Endothelial cell of umbilical vein (primary cell): ENCODE results near the gene SOCS4. TPM values are rescaled to one million over a fixed set of nuclear protein-coding genes. Genes with fewer than 3 reads are reported as not detected.

Experiments used
- BruUV-seq: library from RNA; stranded (reverse); fragments of 400-500 nt; replicated peaks from 2 replicates; lab custom pipeline; 2021; lab: Mats Ljungman, UMichigan
- CTCF ChIA-PET: fragments of 300-600, 350-600 bp; sonication (Branson Sonifier 250); formaldehyde crosslinking; loops from one replicate; lab custom pipeline; 2021; ENCODE audit warnings: antibody characterized with exemption, inconsistent platforms; lab: Charles Lee
- POLR2A ChIA-PET: fragments of 300-600, 350-600 bp; sonication (Branson Sonifier 250); formaldehyde crosslinking; loops from one replicate; lab custom pipeline; 2021; ENCODE audit warnings: antibody characterized with exemption, inconsistent platforms; lab: Charles Lee
- DNase-seq: peaks from one replicate; pipeline ENCODE4 v3.0.0-alpha.2; 2011; ENCODE audit warnings: low read depth, low spot score
- FAIRE-seq: peaks from 2 replicates; lab custom pipeline; 2011; peaks lifted over from hg19 to GRCh38; lab: Jason Lieb, UNC
- H2AFZ ChIP-seq: 2 replicates; pipeline ENCODE4 v1.6.0; 2012; ENCODE audit warnings: low read depth, low read length, control low read depth, inconsistent platforms
- H3K27ac ChIP-seq: 2 replicates; pipeline ENCODE4 v1.5.1; 2011; ENCODE audit warnings: low read depth, mild to moderate bottlenecking, control low read depth, low read length, moderate library complexity; ENCODE audit not compliant: insufficient read depth
- H3K27me3 ChIP-seq, 2 experiments: 2 replicates each; pipeline versions ENCODE4 v1.6.0 to v1.6.1; 2011; ENCODE audit warnings: low read length in 2 of 2, mixed read lengths in 1 of 2; ENCODE audit not compliant: control insufficient read depth in 2 of 2, insufficient read depth in 2 of 2
- H3K36me3 ChIP-seq, 2 experiments: 2 replicates in 1 of 2; 3 replicates in 1 of 2; pipeline ENCODE4 v1.5.1; 2011; ENCODE audit warnings: low read length in 2 of 2, mild to moderate bottlenecking in 1 of 2, moderate library complexity in 1 of 2; ENCODE audit not compliant: control insufficient read depth in 2 of 2, insufficient read depth in 2 of 2; ENCODE audit errors: extremely low read depth in 1 of 2
- H3K4me1 ChIP-seq: 3 replicates; pipeline ENCODE4 v1.5.1; 2011; ENCODE audit warnings: mild to moderate bottlenecking, low read length; ENCODE audit not compliant: control insufficient read depth, insufficient read depth; ENCODE audit errors: extremely low read depth
- H3K4me2 ChIP-seq: 2 replicates; pipeline ENCODE4 v1.6.1; 2011; ENCODE audit warnings: low read length, control low read depth, mixed read lengths; ENCODE audit not compliant: insufficient read depth
- H3K4me3 ChIP-seq, 3 experiments: fragments of 200-600 bp in 1 of 3; sonication (generic), shearing (Covaris generic) in 1 of 3; replicated peaks in 1 of 3; 2 replicates each; pipeline ENCODE4 v1.5.1; 2011 to 2016; ENCODE audit warnings: control low read depth in 3 of 3, low read length in 3 of 3, mild to moderate bottlenecking in 2 of 3, inconsistent platforms in 1 of 3, low read depth in 1 of 3, moderate library complexity in 1 of 3; ENCODE audit not compliant: insufficient read depth in 1 of 3
- H3K79me2 ChIP-seq: 2 replicates; pipeline ENCODE4 v1.6.0; 2012; ENCODE audit warnings: low read length, inconsistent platforms; ENCODE audit not compliant: control insufficient read depth, insufficient read depth
- H3K9ac ChIP-seq: replicated peaks from 2 replicates; pipeline ENCODE3; 2011; ENCODE audit warnings: low read length, control low read depth; ENCODE audit not compliant: insufficient read depth; ENCODE audit errors: extremely low read depth
- H3K9me1 ChIP-seq: replicated peaks from 3 replicates; pipeline ENCODE4 v1.6.0; 2011; ENCODE audit warnings: mild to moderate bottlenecking, low read length; ENCODE audit not compliant: control insufficient read depth, insufficient read depth; ENCODE audit errors: extremely low read depth
- H3K9me3 ChIP-seq: replicated peaks from 2 replicates; pipeline ENCODE4 v1.5.1; 2012; ENCODE audit warnings: low read length, inconsistent platforms; ENCODE audit not compliant: control insufficient read depth, insufficient read depth
- H4K20me1 ChIP-seq: replicated peaks from 2 replicates; pipeline ENCODE3; 2011; ENCODE audit warnings: mild to moderate bottlenecking, low read length; ENCODE audit not compliant: control insufficient read depth, insufficient read depth; ENCODE audit errors: extremely low read depth
- CTCF ChIP-seq, 2 donors: IDR thresholded peaks; 1 replicate in 1 of 2; 2 replicates in 1 of 2; pipeline ENCODE4 v1.5.1; 2011; ENCODE audit warnings: low read length in 2 of 2, mild to moderate bottlenecking in 2 of 2, moderate library complexity in 2 of 2, control low read depth in 1 of 2, inconsistent platforms in 1 of 2, low read depth in 1 of 2; ENCODE audit not compliant: insufficient read depth in 1 of 2; ENCODE audit errors: extremely low read depth in 1 of 2
- EZH2 ChIP-seq: IDR thresholded peaks from 2 replicates; pipeline ENCODE4 v1.6.1; 2012; ENCODE audit warnings: borderline replicate concordance, low read depth, mild to moderate bottlenecking, moderate library complexity, low read length, inconsistent platforms; ENCODE audit not compliant: severe bottlenecking
- FOS ChIP-seq: IDR thresholded peaks from 2 replicates; pipeline ENCODE4 v1.6.1; 2011; ENCODE audit warnings: mild to moderate bottlenecking, low read length, moderate library complexity, borderline replicate concordance; ENCODE audit not compliant: insufficient read depth
- GATA2 ChIP-seq: IDR thresholded peaks from 2 replicates; pipeline ENCODE4 v1.7.0; 2011; ENCODE audit warnings: low read depth, mild to moderate bottlenecking, moderate library complexity, mixed read lengths, low read length; ENCODE audit not compliant: insufficient read length, insufficient read depth
- JUN ChIP-seq: IDR thresholded peaks from 2 replicates; pipeline ENCODE4 v1.6.1; 2011; ENCODE audit warnings: borderline replicate concordance, low read depth; ENCODE audit not compliant: insufficient read length, insufficient read depth
- MYC ChIP-seq: IDR thresholded peaks from one replicate; pipeline ENCODE4 v1.6.1; 2011; ENCODE audit warnings: mild to moderate bottlenecking, low read depth, low read length
- POLR2A ChIP-seq: IDR thresholded peaks from 2 replicates; pipeline ENCODE4 v1.6.1; 2012; ENCODE audit warnings: low read depth, mild to moderate bottlenecking, control low read depth, low read length
- POLR2AphosphoS5 ChIP-seq: IDR thresholded peaks from 2 replicates; pipeline ENCODE4 v1.6.1; 2012; ENCODE audit warnings: low read depth, mild to moderate bottlenecking, control low read depth, low read length, moderate library complexity; ENCODE audit not compliant: insufficient read depth
- dilution Hi-C: fragments of 300-500 bp; cut with MboI; formaldehyde crosslinking; loops from one replicate; pipeline ENCODE4 v1.15.0; 2019; ENCODE audit warnings: low sequenced_read_pairs; ENCODE audit not compliant: extremely low pct_ligation_motif_present
- intact Hi-C: fragments of 100-400 bp; cut with micrococcal nuclease; formaldehyde crosslinking; loops from one replicate; pipeline ENCODE4 v1.10.0; 2022
- polyA plus RNA-seq, 4 experiments: library from polyadenylated mRNA; depleted of rRNA in 3 of 4; stranded (reverse) in 3 of 4; unstranded in 1 of 4; fragments of >200 nt; gene quantifications; 2 replicates each; pipeline versions ENCODE4 v1.2.1 to v1.2.3, GENCODE V29; 2011 to 2012; ENCODE audit warnings: missing spikeins in 1 of 4
- total RNA-seq: library from RNA; stranded (reverse); gene quantifications from 2 replicates; pipeline ENCODE4 v1.2.3, GENCODE V29; 2021
- TF ChIP-seq, protein P1 (sequence below): IDR thresholded peaks from 2 replicates; pipeline ENCODE4 v1.6.1; 2011; ENCODE audit not compliant: insufficient read depth, insufficient read length

SOCS4 gene
- total and polyA plus RNA-seq, 2 donors (not counting 3 experiments of a cell fraction or from before 2014, with no cell fraction given): 6.4 to 26.7 TPM

- ChIA-PET CTCF (interaction anchor here (1.0 to 3.6 kb wide), 3 partner anchors 12 to 76 kb away, joined by 4 to 20 read pairs (median 5); no protein-coding TSS in a partner anchor), POLR2A (no interaction called here)
- intact Hi-C loops: no loop called here
- no TSS peak for BruUV-seq
- no peak for TF ChIP-seq EZH2
- TF ChIP-seq FOS: no peak
- no peak for TF ChIP-seq JUN
- no peak for TF ChIP-seq CTCF (IDR thresholded peaks at IDR 0.05; ENCODE audit: extremely low read depth in 1 of 2, insufficient read depth in 1 of 2, low read depth in 1 of 2, low read length in 2 of 2)
- no peak for TF ChIP-seq POLR2A
- no peak for TF ChIP-seq POLR2AphosphoS5
- no peak for TF ChIP-seq GATA2
- TF ChIP-seq, protein P1, sequence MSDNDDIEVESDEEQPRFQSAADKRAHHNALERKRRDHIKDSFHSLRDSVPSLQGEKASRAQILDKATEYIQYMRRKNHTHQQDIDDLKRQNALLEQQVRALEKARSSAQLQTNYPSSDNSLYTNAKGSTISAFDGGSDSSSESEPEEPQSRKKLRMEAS: no peak
- no peak for TF ChIP-seq MYC
- dilution Hi-C loops: no loop called here
- Histone ChIP-seq H3K9me1 (no peaks in the 10 kb centered on the region), H4K20me1 (no peaks in the 10 kb centered on the region), H3K36me3 (no peaks in the 10 kb centered on the region), H3K4me3 (no peak overlapping the region), H3K79me2 (no peaks in the 10 kb centered on the region), H3K9me3 (no peaks in the 10 kb centered on the region), H3K9ac (no peak overlapping the region), H3K4me1 (no peaks in the 10 kb centered on the region), H3K4me2 (no peak overlapping the region), H3K27ac (no peak overlapping the region), H2AFZ (no peak overlapping the region), H3K27me3 (peaks cover 0 to 3% of the 10 kb centered on the region in 2 experiments)
- FAIRE-seq: no peak
- DNase-seq: no peak
Measured at GRCh38 chr14:55084401-55085059, 57.5 kb downstream of the SOCS4 start.
